Measurements from ENCODE around the gene TM4SF1.

TM4SF1 gene

GRCh38 chr3:149377408-149378364 is at the start of gene TM4SF1:
TM4SF1 (minus strand) TSS chr3:149377649; CDS start chr3:149377547, 102 bp downstream.
- H3K27ac Mint-ChIP-seq, result no peak within 1 kb of the TSS
- no peaks in the 10 kb centered on the region for H3K36me3 Mint-ChIP-seq (ENCODE audit: low read depth)
- H3K27me3 Mint-ChIP-seq, result peaks cover 13% of the 10 kb centered on the region
- H3K4me3 Mint-ChIP-seq, result no peak within 1 kb of the TSS
- H3K9me3 Mint-ChIP-seq, result no peaks in the 10 kb centered on the region
- H3K4me1 Mint-ChIP-seq (ENCODE audit: low read depth), result no peaks in the 10 kb centered on the region

GRCh38 chr3:149426325-149426724 is 48.9 kb upstream of the TM4SF1 start:
- H3K27ac Mint-ChIP-seq, result no peak overlapping the region
- H3K4me3 Mint-ChIP-seq, result no peak overlapping the region
- no peaks in the 10 kb centered on the region for H3K4me1 Mint-ChIP-seq (ENCODE audit: low read depth)
- peaks cover 4% of the 10 kb centered on the region for H3K9me3 Mint-ChIP-seq
- peaks cover 13% of the 10 kb centered on the region for H3K27me3 Mint-ChIP-seq
- no peaks in the 10 kb centered on the region for H3K36me3 Mint-ChIP-seq (ENCODE audit: low read depth)

GRCh38 chr3:149424918-149425317 is 47.5 kb upstream of the TM4SF1 start:
- H3K4me3 Mint-ChIP-seq, result no peak overlapping the region
- peaks cover 10% of the 10 kb centered on the region for H3K27me3 Mint-ChIP-seq
- H3K27ac Mint-ChIP-seq, result no peak overlapping the region
- peaks cover 4% of the 10 kb centered on the region for H3K9me3 Mint-ChIP-seq
- H3K4me1 Mint-ChIP-seq (ENCODE audit: low read depth), result no peaks in the 10 kb centered on the region
- no peaks in the 10 kb centered on the region for H3K36me3 Mint-ChIP-seq (ENCODE audit: low read depth)

- H3K27ac Mint-ChIP-seq, result no peak overlapping the region
- no peak overlapping the region for H3K4me3 Mint-ChIP-seq
- no peaks in the 10 kb centered on the region for H3K36me3 Mint-ChIP-seq (ENCODE audit: low read depth)
- H3K4me1 Mint-ChIP-seq (ENCODE audit: low read depth), result no peaks in the 10 kb centered on the region
- peaks cover 5% of the 10 kb centered on the region for H3K27me3 Mint-ChIP-seq
- H3K9me3 Mint-ChIP-seq, result peaks cover 4% of the 10 kb centered on the region
Measured at GRCh38 chr3:149421764-149422163, 44.3 kb upstream of the TM4SF1 start.

- Mint-ChIP-seq H3K9me3 (peaks cover 4% of the 10 kb centered on the region), H3K4me3 (no peak overlapping the region), H3K27ac (no peak overlapping the region), H3K36me3 (ENCODE audit: low read depth) (no peaks in the 10 kb centered on the region), H3K27me3 (peaks cover 8% of the 10 kb centered on the region), H3K4me1 (ENCODE audit: low read depth) (no peaks in the 10 kb centered on the region)
Measured at GRCh38 chr3:149419816-149420215, 42.4 kb upstream of the TM4SF1 start.

- Mint-ChIP-seq H3K4me1 (ENCODE audit: low read depth) (no peaks in the 10 kb centered on the region), H3K36me3 (ENCODE audit: low read depth) (no peaks in the 10 kb centered on the region), H3K27me3 (peaks cover 5% of the 10 kb centered on the region), H3K9me3 (peaks cover 1% of the 10 kb centered on the region), H3K27ac (no peak overlapping the region), H3K4me3 (no peak overlapping the region)
Measured at GRCh38 chr3:149417727-149418126, 40.3 kb upstream of the TM4SF1 start.

- no peak overlapping the region for H3K27ac Mint-ChIP-seq
- no peaks in the 10 kb centered on the region for H3K4me1 Mint-ChIP-seq (ENCODE audit: low read depth)
- H3K36me3 Mint-ChIP-seq (ENCODE audit: low read depth), result no peaks in the 10 kb centered on the region
- H3K27me3 Mint-ChIP-seq, result peaks cover 3% of the 10 kb centered on the region
- H3K9me3 Mint-ChIP-seq, result no peaks in the 10 kb centered on the region
- no peak overlapping the region for H3K4me3 Mint-ChIP-seq
Measured at GRCh38 chr3:149417174-149417573, 39.7 kb upstream of the TM4SF1 start.

GRCh38 chr3:149415484-149415883 is 38.0 kb upstream of the TM4SF1 start:
- H3K27me3 Mint-ChIP-seq, result peaks cover 3% of the 10 kb centered on the region
- no peaks in the 10 kb centered on the region for H3K36me3 Mint-ChIP-seq (ENCODE audit: low read depth)
- H3K9me3 Mint-ChIP-seq, result no peaks in the 10 kb centered on the region
- no peak overlapping the region for H3K27ac Mint-ChIP-seq
- H3K4me3 Mint-ChIP-seq, result no peak overlapping the region
- no peaks in the 10 kb centered on the region for H3K4me1 Mint-ChIP-seq (ENCODE audit: low read depth)

GRCh38 chr3:149414557-149415231 is 37.2 kb upstream of the TM4SF1 start:
- Mint-ChIP-seq H3K27me3 (peaks cover 3% of the 10 kb centered on the region), H3K4me3 (no peak overlapping the region), H3K36me3 (ENCODE audit: low read depth) (no peaks in the 10 kb centered on the region), H3K27ac (no peak overlapping the region), H3K9me3 (no peaks in the 10 kb centered on the region), H3K4me1 (ENCODE audit: low read depth) (no peaks in the 10 kb centered on the region)

- Mint-ChIP-seq H3K4me1 (ENCODE audit: low read depth) (no peaks in the 10 kb centered on the region), H3K4me3 (no peak overlapping the region), H3K36me3 (ENCODE audit: low read depth) (no peaks in the 10 kb centered on the region), H3K27ac (no peak overlapping the region), H3K27me3 (peaks cover 3% of the 10 kb centered on the region), H3K9me3 (no peaks in the 10 kb centered on the region)
Measured at GRCh38 chr3:149411583-149411982, 34.1 kb upstream of the TM4SF1 start.

GRCh38 chr3:149409351-149409750 is 31.9 kb upstream of the TM4SF1 start:
- no peak overlapping the region for H3K4me3 Mint-ChIP-seq
- no peaks in the 10 kb centered on the region for H3K9me3 Mint-ChIP-seq
- no peaks in the 10 kb centered on the region for H3K36me3 Mint-ChIP-seq (ENCODE audit: low read depth)
- H3K27ac Mint-ChIP-seq, result no peak overlapping the region
- no peaks in the 10 kb centered on the region for H3K4me1 Mint-ChIP-seq (ENCODE audit: low read depth)
- peaks cover 4% of the 10 kb centered on the region for H3K27me3 Mint-ChIP-seq

- Mint-ChIP-seq H3K4me3 (no peak overlapping the region), H3K4me1 (ENCODE audit: low read depth) (no peaks in the 10 kb centered on the region), H3K9me3 (no peaks in the 10 kb centered on the region), H3K27me3 (peaks cover 8% of the 10 kb centered on the region), H3K27ac (no peak overlapping the region), H3K36me3 (ENCODE audit: low read depth) (no peaks in the 10 kb centered on the region)
Measured at GRCh38 chr3:149407898-149408297, 30.4 kb upstream of the TM4SF1 start.

GRCh38 chr3:149406244-149406752 is 28.8 kb upstream of the TM4SF1 start:
- no peaks in the 10 kb centered on the region for H3K9me3 Mint-ChIP-seq
- no peaks in the 10 kb centered on the region for H3K4me1 Mint-ChIP-seq (ENCODE audit: low read depth)
- H3K27ac Mint-ChIP-seq, result no peak overlapping the region
- H3K4me3 Mint-ChIP-seq, result no peak overlapping the region
- H3K27me3 Mint-ChIP-seq, result peaks cover 8% of the 10 kb centered on the region
- no peaks in the 10 kb centered on the region for H3K36me3 Mint-ChIP-seq (ENCODE audit: low read depth)

GRCh38 chr3:149403443-149403842 is 26.0 kb upstream of the TM4SF1 start:
- H3K4me3 Mint-ChIP-seq, result no peak overlapping the region
- no peaks in the 10 kb centered on the region for H3K36me3 Mint-ChIP-seq (ENCODE audit: low read depth)
- H3K9me3 Mint-ChIP-seq, result no peaks in the 10 kb centered on the region
- H3K27ac Mint-ChIP-seq, result no peak overlapping the region
- no peaks in the 10 kb centered on the region for H3K4me1 Mint-ChIP-seq (ENCODE audit: low read depth)
- H3K27me3 Mint-ChIP-seq, result peaks cover 15% of the 10 kb centered on the region

GRCh38 chr3:149402481-149402880 is 25.0 kb upstream of the TM4SF1 start:
- no peaks in the 10 kb centered on the region for H3K9me3 Mint-ChIP-seq
- H3K4me1 Mint-ChIP-seq (ENCODE audit: low read depth), result no peaks in the 10 kb centered on the region
- H3K4me3 Mint-ChIP-seq, result no peak overlapping the region
- H3K36me3 Mint-ChIP-seq (ENCODE audit: low read depth), result no peaks in the 10 kb centered on the region
- peaks cover 18% of the 10 kb centered on the region for H3K27me3 Mint-ChIP-seq
- H3K27ac Mint-ChIP-seq, result no peak overlapping the region
